ENCODE data around the gene ITGA5. TPM values are rescaled to one million over a fixed set of nuclear protein-coding genes. Genes with fewer than 3 reads are reported as not detected.

ITGA5 gene
- total and polyA plus RNA-seq, 9 donors, result 32.6 to 100.0 (median 41.5) TPM

DNA sequence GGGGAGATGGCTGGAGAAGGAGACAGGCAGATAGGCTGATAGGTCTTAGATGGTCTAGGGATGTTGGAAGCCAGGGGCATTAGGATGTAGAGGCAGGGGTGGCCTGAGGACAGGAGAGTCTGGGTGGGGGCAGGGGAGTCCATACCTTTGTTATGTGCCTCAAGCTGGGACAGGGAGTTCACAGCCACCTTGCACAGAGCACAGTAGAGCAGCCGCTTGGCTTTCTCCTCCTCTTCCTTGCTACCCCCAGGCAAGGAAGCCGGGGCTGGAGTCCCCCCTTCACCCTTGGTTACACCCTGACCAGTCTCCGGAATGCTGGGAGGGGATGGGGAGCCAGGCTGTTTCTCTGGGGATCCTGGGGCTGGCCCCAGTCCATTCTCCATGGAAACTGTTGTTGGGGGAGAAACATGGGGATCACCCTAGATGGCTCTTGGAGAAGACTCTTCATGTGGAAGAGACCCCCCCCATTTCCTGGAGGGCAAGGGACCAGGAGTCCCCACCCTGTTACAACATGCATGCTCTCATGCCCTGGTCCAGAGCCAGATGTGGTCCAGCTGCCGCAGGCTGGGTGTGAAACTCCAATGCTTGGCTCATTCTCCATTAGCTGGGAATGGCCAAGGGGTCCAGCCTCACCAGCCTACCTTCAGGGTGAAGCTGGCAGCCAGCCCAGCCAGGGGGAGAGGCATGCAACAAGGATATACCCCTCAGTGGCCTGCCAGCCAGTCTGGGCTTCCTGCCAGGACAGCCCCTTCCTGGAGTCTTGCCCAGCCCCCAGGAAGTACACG is 47.5 kb downstream of the ITGA5 start:
- TF ChIP-seq POLR2A (IDR thresholded peaks at IDR 0.05) (no peak), EP300 (IDR thresholded peaks at IDR 0.05) (no peak)
- TF ChIP-seq, protein P1, sequence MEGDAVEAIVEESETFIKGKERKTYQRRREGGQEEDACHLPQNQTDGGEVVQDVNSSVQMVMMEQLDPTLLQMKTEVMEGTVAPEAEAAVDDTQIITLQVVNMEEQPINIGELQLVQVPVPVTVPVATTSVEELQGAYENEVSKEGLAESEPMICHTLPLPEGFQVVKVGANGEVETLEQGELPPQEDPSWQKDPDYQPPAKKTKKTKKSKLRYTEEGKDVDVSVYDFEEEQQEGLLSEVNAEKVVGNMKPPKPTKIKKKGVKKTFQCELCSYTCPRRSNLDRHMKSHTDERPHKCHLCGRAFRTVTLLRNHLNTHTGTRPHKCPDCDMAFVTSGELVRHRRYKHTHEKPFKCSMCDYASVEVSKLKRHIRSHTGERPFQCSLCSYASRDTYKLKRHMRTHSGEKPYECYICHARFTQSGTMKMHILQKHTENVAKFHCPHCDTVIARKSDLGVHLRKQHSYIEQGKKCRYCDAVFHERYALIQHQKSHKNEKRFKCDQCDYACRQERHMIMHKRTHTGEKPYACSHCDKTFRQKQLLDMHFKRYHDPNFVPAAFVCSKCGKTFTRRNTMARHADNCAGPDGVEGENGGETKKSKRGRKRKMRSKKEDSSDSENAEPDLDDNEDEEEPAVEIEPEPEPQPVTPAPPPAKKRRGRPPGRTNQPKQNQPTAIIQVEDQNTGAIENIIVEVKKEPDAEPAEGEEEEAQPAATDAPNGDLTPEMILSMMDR (IDR thresholded peaks at IDR 0.05), result no peak
- peak; percentile 69 to 82 (median 78) for DNase-seq
- Histone ChIP-seq H3K27me3 (no peaks in the 10 kb centered on the region), H3K4me3 (no peak overlapping the region), H3K9me3 (no peaks in the 10 kb centered on the region), H3K27ac (peak overlapping the region in 1 of 2 donors; percentile 62), H3K36me3 (no peaks in the 10 kb centered on the region), H3K4me1 (ENCODE audit: insufficient read depth) (peaks cover 12% of the 10 kb centered on the region)
- intact Hi-C loops (cut with DNase I), result loop anchor here in 2 of 4 donors (10.0 kb wide), 2 partner anchors 367 to 387 kb away; partner anchors contain the start of genes HOXC10 (in 1 of the 2), HOXC8 (in 1 of the 2) and HOXC9 (in 1 of the 2)
- 35 to 49% (median 41%) methylated on average over 5 of the region's 5 CpGs for WGBS, 3 donors

- Histone ChIP-seq H3K27me3 (no peaks in the 10 kb centered on the region), H3K4me1 (ENCODE audit: insufficient read depth) (peaks cover 12% of the 10 kb centered on the region), H3K36me3 (no peaks in the 10 kb centered on the region), H3K4me3 (peak overlapping the region; percentile 42), H3K9me3 (no peaks in the 10 kb centered on the region), H3K27ac (peak overlapping the region; percentile 22 to 76)
- peak; percentile 79 to 90 (median 87) for DNase-seq
- TF ChIP-seq POLR2A (IDR thresholded peaks at IDR 0.05) (peak; percentile 34), EP300 (IDR thresholded peaks at IDR 0.05) (no peak)
- TF ChIP-seq, protein P1 (IDR thresholded peaks at IDR 0.05), result peak; percentile 90 to 96 (median 95)
- intact Hi-C loops (cut with DNase I), result loop anchor here in 2 of 4 donors (10.0 kb wide), 2 partner anchors 365 to 385 kb away; partner anchors contain the start of genes HOXC10 (in 1 of the 2), HOXC8 (in 1 of the 2) and HOXC9 (in 1 of the 2)
- WGBS, 3 donors, result 1 to 19% (median 2%) methylated on average over 27 to 44 of the region's 44 CpGs
Measured at GRCh38 chr12:54370171-54370730, 48.8 kb downstream of the ITGA5 start.

- 14 to 16% (median 14%) methylated on average over 18 to 20 of the region's 21 CpGs for WGBS, 3 donors
Measured at GRCh38 chr12:54369597-54370131, 49.4 kb downstream of the ITGA5 start.

More at GRCh38 chr12:54369597-54370131, 49.4 kb downstream of the ITGA5 start:
- Histone ChIP-seq H3K27ac (peak overlapping the region; percentile 67 to 76), H3K36me3 (no peaks in the 10 kb centered on the region), H3K4me1 (ENCODE audit: insufficient read depth) (peaks cover 12% of the 10 kb centered on the region), H3K4me3 (peak overlapping the region; percentile 42), H3K27me3 (no peaks in the 10 kb centered on the region), H3K9me3 (no peaks in the 10 kb centered on the region)
- intact Hi-C loops (cut with DNase I), result loop anchor here (5.0 to 10.0 kb wide), 3 partner anchors 37 to 385 kb away; partner anchors contain the start of genes HOXC8 (in 3 of the 4), HOXC9 (in 3 of the 4) and HOXC10 (in 2 of the 4)
- TF ChIP-seq EP300 (IDR thresholded peaks at IDR 0.05) (no peak), POLR2A (IDR thresholded peaks at IDR 0.05) (no peak)
- TF ChIP-seq, protein P1 (IDR thresholded peaks at IDR 0.05), result no peak
- DNase-seq, result peak; percentile 44 to 71 (median 65)
